Left colon (tissue), 2 donors: ENCODE data around the gene POU1F1. TPM values are rescaled to one million over a fixed set of nuclear protein-coding genes. Genes with fewer than 3 reads are reported as not detected.

ENCODE experiments used
- microRNA-seq, 2 donors: library from miRNA; unstranded; fragments of <30 nt; microRNA quantifications; one replicate each; pipeline versions ENCODE4 v1.1.0 to v1.2.0, GENCODE V29; 2020
- total RNA-seq, 2 donors: library from RNA; stranded (reverse); fragmentation: NEBNext Ultra II Directional; extraction: Animal tissue kit (Norgen Biotek cat#: 25700); gene quantifications; one replicate each; pipeline ENCODE4 v1.2.1, GENCODE V29; 2021
- donor health status: DM: no; HTN: no; CAD: no.
- donor health status: DM: yes; HTN: yes; CAD: no.

Gene POU1F1
- total RNA-seq, 2 donors from 2014 or later = not detected

Small RNAs within 50 kb of the gene (microRNA-seq; reads per million reads assigned to microRNA genes)
- 0 reads per million in 2 donors for gene MIR4795

Other genes starting within 250 kb of the POU1F1 start
- gene CHMP2B, start 49.3 kb downstream of the POU1F1 start, total RNA-seq = 100 to 1,000 TPM in 1 of 2 donors, 10 to 100 TPM in 1; 79.0 to 103 TPM